NCI-H345 treated with DMSO at 0.1 percent for 48 hours (cell line): Measurements from ENCODE around the gene TLX2.

ENCODE experiments used
- DNase-seq: peaks from one replicate; lab custom pipeline; 2025; ENCODE audit not compliant: unreplicated experiment; lab: John Stamatoyannopoulos, UW

TLX2 gene

DNA sequence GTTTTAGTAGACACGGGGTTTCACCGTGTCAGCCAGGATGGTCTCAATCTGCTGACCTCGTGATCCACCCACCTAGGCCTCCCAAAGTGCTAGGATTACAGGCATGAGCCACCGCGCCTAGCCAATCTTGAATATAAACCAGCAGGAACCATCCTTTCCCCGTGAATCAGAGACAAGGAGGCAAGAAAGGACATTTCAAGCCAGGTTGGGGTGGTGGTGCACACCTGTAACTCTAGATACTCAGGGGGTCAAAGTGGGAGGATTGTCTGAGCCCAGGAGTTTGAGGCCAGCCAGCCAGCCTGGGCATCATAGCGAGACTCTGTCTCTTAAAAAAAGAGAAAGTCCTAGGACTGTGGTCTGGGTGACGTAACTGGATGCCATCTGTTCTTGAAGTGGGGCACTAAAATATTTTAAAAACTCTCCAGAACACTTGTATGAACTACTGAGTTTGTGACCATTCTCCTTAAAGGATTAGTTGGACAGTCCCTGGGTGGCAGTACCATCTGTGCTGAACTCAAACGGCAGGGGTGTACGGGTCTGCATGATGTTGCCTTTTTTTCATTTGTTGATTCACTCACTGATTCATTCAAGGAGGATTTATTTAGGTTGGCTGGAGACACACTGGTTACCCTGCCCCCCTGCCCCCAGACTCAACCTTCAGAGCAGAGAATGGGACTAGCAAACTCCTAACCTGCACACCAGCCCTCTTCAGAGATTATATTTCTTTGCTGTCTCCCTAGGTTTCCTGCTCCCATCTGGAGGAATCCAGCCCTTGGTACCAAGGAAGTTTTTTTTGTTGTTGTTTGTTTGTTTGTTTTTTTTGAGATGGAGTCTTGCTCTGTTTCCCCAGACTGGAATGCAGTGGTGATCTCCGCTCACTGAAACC is 2.9 kb upstream of the TLX2 start:
- no peak for DNase-seq

DNA sequence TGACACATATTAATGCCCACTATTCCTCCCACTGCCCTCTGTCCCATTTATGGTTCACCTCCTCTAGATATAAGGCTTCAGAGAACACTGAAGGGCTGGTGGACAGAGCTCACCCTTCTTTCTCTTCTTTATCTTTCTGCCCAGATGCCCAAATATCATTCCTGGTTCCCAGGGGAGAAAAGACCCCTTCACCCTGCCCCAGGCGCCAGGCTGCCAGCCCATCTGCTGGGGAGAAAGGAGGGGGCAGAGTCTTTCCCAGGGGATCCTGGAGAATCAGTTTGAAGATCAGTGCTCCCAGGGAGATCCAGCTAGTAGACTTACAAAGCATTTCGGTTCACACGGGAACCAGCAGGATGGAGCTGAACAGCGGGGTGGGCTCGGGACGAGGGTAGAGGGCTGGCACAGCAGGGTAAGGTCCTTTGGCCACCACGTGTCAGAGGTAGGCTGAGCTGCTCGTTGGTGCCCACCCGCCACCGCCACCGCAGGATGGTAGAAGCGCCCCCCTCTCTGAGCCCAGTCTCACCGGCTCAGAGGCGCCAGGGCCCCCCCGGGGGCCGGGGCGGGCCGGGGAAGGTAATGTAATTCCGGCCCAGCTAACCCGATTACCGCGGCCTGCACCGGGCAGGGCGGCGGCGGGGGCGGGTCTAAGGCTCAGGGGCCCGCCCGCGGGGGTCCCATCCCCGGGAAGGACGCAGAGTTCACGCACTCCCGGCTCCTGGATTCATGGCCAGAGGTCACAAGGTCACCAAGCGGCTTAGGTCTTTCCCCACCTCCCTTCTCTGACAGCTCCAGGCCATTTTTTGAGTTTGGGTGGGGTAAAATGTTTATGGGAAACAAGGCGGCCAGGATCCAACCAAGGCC is 1.3 kb upstream of the TLX2 start:
- no peak for DNase-seq

DNA sequence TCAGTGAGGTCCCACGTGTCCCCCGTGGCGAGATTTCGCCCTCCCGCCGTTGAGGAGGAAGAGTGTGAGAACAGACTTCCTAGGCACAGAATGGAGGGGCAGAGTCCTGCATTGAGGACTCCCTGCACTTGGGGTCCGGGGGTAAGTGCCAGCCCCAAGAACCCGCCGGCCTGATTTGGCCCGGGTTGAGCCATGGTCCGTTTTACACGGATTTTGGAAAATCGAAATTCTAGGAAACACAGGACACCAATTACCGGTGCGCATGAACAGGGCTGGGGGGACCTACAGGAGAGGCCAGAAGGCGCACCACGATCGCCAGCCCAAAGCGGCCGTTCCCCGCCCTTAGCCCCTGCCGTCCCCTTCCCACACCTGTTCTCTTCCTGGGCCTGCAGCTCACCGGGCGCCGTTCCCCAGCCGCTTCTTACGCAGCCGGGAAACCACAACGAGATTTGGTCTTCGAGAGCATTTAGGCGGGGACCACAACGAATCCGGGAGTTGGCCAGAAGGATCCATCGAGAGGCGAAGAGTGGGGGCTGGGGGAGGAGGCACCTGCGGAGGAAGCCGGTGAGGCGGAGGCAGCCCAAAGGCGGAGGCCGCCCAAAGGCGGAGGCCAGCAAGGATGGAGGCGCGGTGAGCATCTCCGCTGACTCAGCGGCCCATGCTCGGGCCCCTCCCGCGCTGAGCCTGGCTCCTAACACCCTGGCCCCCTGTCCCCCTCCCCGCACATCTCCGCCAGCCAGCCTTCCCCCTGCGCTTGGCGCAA is 464 bp upstream of the TLX2 start:
- DNase-seq, result no peak

DNA sequence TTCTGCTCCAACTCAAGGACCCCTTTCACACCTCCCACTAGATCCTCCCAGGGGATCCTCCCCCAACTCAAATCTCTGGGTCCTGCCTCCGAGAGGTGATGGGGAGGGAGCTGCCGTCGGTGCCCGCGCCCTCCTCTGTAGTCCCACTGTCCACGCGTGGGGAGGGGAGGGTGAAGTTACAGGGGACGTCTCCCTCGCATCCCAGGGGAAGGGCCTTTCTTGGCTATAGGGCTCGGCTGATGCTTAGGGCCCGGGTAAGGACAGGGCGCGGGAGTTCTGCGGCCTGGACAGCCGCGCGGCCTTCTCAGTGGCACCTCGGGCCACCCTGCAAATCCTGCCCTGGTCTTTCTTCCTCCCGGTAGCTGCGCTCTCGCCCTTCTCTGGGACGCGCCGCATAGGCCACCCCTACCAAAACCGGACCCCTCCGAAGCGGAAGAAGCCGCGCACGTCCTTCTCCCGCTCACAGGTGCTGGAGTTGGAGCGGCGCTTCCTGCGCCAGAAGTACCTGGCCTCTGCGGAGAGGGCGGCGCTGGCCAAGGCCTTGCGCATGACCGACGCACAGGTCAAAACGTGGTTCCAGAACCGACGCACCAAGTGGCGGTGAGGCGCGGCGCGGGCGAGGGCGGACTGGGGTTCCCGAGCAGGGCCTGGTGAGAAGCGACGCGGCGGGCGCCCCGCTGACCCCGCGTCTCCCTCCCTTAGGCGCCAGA is 1.2 kb downstream of the TLX2 start:
- DNase-seq, result no peak

DNA sequence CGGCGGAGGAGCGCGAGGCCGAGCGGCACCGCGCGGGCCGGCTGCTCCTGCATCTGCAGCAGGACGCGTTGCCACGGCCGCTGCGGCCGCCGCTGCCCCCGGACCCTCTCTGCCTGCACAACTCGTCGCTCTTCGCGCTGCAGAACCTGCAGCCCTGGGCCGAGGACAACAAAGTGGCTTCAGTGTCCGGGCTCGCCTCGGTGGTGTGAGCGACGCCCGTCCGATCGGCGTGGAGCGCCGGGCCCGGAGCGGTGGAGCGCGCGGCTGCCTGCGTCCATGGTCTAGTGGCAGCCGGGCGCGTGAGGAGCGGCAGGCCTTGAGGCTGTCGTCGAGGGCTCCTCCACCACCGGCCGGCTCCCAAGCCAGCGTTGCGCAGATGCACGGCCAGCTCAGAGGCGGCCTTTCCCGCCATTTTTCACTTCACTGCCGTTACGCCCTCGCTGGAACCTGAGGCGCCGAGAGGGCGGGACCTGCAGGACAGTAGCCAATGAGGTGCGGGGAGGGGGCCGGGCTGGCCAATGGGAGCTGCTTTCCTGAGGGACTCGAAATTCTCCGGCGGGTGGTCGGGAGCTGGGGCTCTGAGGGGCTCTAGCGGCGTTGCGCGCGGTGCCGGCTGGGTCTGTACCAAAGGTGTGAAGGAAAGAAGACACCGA is 1.9 kb downstream of the TLX2 start:
- no peak for DNase-seq

DNA sequence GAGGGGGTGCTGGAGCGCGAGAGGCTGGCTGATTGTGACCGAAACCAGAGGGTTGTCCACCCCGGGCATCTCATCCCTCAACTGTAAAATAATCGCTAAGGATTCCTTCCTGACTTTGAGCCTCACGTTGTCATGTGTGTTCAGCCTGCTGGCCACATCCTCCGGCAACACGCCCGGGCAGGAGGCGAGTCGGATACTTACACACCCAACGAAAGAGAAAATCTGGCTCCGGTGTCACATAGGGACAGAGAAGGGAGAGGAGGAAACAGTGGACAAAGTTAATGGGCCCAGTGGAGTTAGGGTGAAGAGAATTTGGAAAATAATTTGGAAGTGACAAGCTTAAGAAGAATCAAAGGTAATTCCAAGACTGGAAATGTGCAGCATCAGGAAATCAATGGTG is 2.4 kb downstream of the TLX2 start:
- no peak for DNase-seq

DNA sequence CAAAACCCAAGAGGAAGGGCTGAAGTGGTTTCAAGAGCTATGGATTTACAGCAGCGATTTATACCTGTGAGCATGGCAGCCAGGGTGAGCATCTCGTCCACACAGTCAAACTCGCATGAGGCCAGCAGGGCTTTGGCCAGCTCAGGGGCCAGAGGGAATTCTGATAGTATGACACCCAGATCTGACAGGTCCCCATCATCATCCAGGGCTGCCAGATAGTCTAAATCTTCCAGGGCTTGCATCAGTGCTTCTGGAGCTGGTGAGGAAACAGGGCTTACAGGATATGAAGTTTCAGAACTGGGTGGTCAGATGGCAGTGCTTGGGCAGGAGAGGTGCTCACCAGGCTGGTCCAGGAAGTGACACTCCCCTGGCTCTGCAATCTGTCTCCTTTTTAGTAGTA is 8.3 kb downstream of the TLX2 start:
- DNase-seq, result no peak

DNA sequence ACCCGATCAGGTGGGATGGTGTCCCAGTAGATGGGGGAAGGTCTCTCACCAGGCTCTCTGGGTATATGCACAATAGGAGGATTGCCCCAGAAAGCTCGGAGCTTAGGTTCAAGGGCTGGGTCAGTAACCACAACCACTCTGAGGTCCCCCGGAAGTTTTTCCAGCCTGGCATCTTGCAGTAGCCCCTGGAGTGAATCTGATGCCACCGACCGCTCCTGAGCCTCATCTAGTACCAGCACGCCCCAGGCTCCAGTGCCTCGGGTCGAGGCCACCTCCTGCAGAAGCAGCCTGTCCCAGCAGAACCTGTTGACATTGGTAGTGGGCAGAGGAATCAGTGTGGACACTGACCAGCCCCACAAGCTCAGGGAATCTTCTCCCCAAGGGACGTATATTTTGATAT is 9.8 kb downstream of the TLX2 start:
- DNase-seq, result no peak

DNA sequence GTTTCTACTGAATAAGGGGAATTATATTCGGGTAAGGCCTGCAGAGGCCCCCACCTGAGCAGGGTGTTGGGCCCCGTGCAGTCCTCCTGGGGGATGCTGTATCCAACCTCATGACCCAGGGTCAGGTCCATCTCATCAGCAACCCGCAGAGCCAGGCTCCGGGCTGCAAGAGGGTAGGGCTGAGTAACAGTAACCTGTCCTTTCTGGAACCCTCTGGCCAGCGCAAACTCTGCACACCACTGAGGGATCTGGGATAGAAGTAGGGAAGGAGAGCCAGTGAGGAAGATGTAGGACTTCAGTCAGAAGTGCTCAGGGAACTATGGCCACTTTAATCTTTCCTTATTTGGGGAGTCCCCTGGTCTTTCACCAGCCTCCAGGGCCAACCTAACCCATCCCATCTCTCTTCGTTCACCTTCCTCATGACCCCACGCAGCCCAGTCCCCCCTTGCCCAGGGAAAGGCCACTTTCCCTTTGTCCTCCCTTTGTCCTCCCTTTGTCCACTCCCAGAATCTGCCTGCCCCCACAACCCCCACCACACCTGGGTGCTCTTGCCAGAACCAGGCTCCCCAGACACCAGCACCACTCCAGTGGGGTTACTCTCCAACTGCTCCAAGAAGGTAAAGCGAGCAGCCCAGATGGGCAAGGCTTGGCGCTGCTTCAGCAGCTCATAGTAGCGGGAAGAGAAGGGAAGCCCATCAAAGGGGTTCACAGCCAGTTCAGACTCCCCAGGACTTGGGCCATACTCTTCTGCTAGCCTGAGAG is 10.9 kb downstream of the TLX2 start:
- no peak for DNase-seq

DNA sequence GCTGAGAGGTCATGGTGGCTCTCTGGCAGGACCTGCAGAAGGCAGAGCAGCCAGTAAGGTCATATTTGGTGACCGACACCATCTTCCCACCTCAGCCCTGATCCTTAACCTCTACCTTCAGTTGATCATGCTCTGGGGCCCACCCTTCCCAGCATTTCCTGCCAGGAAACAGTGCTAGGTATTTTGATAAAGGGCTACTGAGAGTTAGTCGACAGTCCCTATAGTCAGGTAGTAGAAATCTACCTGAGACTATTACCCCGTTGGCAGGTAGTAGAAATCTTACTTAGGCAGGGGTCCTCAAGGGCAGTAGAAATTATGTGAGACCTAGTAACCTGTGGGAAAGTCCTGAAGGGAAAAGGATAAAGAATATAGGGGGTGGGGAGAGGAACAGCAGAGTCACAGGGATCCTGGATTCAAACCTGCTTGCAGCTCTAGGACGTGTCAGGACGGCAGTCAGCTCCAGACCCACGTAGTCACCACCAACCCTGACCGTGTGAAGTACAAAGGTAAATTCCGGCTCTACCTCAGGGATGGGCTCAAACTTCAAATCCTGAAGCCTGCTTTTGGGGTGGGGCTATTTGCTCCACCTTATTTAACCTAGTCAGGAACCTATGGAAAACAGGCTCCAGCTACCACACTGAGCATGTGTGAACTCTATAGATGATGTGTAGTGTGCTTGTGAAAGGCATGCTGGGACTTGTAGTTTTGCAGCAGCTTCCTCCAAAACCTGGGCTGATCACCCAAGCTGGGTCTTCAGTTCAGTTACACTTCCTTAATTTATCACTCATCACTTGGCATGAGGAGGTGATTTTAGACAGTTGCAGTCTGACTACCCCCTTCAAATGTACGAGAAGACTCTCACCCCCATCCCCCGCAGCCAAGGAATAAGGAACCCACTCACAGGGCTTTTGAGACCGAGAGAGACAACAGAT is 11.7 kb downstream of the TLX2 start, which contains the start of gene DQX1:
TSS of gene DQX1 (minus strand) at position 515 of the 932 bp plus-strand sequence. CDS start at position 13, 502 bp downstream.
- no peak for DNase-seq

DNA sequence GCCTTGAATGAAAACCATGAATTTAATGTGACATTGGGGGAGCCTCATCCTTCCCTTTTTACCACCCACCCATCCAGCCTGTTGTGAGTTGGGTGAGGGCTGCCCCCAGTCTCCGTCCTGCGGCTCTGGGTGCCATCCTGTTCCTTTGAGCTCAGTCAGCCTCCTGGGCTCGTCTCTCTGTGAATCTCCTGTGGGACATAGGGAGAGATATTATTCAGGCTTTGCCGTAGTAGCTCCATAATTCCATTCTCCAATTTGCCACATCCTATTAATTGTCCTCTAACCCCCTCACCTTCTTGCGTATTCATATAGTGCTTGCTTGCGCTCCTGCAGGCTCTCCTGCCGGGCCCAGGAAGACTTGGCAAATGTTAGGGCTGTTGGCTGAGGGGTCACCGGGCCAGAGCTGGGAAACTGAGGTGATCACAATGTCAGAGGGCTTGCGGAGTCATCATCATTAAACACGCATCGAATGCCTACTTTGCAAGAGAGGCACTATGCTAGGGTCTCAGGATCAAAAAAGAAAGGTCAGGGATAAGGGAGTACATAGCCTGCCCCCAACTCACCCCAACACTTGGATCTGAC is 12.5 kb downstream of the TLX2 start:
- no peak for DNase-seq

DNA sequence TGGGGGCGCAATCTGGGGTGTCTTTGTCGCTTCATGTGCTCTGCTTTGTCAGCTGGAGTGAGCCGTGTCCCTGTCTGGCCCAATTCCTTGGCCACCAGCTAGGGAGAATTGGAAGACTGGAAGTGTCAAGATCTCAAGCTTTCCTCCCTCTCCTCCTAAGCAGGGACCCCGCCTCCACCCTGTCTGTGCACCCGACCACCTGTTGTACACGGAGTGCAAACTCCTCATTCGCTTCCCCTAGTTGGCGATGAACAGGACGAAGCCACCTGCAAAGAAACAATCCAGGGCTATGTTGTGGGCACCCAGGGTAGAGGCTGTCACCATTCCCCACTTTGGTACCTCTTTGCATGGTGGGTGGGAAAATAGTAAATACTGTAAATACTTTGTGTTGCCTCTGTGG is 13.5 kb downstream of the TLX2 start:
- no peak for DNase-seq

DNA sequence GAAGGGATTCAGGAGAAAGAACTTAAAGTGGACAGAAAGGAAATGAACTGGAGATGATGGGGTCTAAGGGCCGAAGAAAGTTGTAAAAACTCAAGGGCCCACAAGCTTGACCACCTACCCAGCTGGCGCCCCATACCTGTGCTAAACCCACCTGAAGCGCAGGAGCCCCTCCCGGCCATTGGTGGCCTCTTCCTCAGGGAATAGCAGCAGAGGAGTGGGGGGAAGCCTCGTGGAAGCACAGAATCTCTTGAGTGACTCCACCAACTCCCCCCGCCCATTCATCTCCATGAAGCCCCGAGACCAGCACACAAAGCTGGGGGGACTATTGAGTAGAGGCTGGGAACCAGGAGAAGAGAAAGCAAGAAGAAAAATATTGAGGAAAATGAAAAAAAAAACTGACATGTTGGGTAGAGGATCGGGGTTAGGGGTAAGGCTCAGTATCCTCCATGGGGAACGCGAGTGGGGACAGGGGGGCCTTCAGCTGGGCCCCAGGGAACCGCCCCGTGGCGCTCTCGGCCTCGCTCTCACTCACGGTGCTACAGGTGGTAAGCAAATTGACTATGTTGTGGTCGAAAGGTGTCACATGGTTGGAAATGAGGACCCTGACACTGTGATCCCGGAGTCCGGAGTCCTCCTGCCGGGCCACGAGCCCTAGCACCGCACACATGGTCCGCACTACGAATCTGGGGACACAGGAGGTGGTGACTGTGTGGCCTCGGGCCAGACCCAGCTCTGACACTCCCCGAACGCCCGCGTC is 14.5 kb downstream of the TLX2 start:
- DNase-seq, result no peak

DNA sequence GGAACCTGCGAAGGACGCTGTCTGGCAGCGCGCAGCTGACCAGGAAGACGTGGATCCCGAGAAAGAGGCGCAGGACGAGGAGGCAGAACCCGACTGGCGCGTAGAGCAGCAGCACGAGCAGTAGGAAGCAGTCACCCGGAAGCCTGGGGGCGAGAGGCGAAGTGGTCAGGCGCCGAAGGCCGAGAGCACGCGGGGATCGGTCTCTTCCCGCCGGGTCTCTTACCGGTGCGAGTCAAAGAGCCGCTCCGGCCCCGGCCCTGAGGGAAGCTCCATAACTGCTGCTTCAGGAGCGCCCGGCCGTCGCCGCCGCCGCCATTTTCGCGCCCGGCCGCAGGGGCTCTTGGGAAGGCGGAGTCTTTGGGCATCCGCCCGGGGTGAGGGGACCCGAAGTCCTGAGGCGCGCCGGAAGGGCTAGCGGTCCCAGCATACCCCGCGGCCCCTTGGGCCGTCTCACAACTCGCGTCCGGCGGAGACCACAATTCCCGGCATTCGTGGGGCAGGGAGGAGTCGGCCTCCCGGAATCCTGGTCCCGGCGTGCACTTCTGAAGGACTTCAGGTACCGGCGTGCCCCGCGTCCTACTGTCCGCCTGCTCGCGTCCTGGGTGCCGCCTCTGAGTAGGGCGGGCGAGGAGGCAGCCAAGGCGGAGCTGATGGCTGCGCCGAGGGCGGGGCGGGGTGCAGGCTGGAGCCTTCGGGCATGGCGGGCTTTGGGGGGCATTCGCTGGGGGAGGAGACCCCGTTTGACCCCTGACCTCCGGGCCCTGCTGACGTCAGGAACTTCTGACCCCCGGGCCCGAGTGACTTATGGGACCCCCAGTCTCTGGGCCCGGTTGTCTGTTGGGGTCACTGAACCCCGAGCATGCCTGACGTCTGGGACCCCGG is 15.3 kb downstream of the TLX2 start, which contains the start of the genes AUP1 and HTRA2:
TSS of gene AUP1 (minus strand) at position 350 of the 882 bp plus-strand sequence. CDS start at position 273, 77 bp downstream.
TSS of gene HTRA2 (plus strand) at position 577 of the 882 bp plus-strand sequence. CDS start at position 651, 74 bp downstream.
- DNase-seq, result peak; percentile 96

DNA sequence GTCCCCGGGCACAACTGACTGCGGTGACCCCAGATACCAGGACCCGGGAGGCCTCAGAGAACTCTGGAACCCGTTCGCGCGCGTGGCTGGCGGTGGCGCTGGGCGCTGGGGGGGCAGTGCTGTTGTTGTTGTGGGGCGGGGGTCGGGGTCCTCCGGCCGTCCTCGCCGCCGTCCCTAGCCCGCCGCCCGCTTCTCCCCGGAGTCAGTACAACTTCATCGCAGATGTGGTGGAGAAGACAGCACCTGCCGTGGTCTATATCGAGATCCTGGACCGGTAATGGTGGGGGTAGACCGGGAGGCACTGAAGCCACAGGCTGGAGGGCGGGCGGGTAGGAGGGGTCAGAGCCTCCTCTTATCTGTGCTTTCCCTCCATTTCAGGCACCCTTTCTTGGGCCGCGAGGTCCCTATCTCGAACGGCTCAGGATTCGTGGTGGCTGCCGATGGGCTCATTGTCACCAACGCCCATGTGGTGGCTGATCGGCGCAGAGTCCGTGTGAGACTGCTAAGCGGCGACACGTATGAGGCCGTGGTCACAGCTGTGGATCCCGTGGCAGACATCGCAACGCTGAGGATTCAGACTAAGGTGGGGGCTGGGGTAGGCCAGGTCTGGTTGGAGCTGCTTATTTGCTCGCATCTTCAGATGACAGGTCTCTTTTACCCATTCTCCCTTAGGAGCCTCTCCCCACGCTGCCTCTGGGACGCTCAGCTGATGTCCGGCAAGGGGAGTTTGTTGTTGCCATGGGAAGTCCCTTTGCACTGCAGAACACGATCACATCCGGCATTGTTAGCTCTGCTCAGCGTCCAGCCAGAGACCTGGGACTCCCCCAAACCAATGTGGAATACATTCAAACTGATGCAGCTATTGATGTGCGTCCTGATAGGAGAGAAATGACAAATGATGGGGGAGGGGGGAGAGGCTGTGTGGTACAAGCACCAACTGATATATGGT is 16.3 kb downstream of the TLX2 start:
- no peak for DNase-seq
